OCI-LY1 (cell line): Measurements from ENCODE around the gene PRDX6.
"Not testable (repeated sequence)": the region's sequence is repeated elsewhere in the genome, so short reads cannot be mapped to it uniquely, and the experiment has no call there.

ENCODE experiments used
- H2AFZ ChIP-seq: fragments of 200-600 bp; sonication (generic), shearing (Covaris generic); 2 replicates; pipeline ENCODE4 v1.6.0; 2014; ENCODE audit warnings: antibody characterized with exemption, mild to moderate bottlenecking, low read length
- H3F3A ChIP-seq: fragments of 200-600 bp; sonication (generic), shearing (Covaris generic); 2 replicates; pipeline ENCODE4 v1.6.0; 2014; ENCODE audit warnings: mild to moderate bottlenecking, antibody characterized with exemption, low read length, moderate library complexity; ENCODE audit not compliant: insufficient read depth
- H3K27ac ChIP-seq: fragments of 200-600 bp; sonication (generic); 2 replicates; pipeline ENCODE4 v1.5.1; 2014; ENCODE audit warnings: low read length, mixed run types, mild to moderate bottlenecking, low read depth; ENCODE audit not compliant: poor library complexity, severe bottlenecking
- H3K27me3 ChIP-seq: fragments of 200-600 bp; sonication (generic); 2 replicates; pipeline ENCODE4 v1.6.0; 2014; ENCODE audit warnings: antibody characterized with exemption, mild to moderate bottlenecking, low read length, moderate library complexity; ENCODE audit not compliant: insufficient read depth
- H3K36me3 ChIP-seq: fragments of 200-600 bp; sonication (generic); 2 replicates; pipeline ENCODE4 v1.6.1; 2014; ENCODE audit warnings: mild to moderate bottlenecking, antibody characterized with exemption, low read length, moderate library complexity, mixed read lengths; ENCODE audit not compliant: insufficient read depth
- H3K4me1 ChIP-seq: fragments of 200-600 bp; sonication (generic); 2 replicates; pipeline ENCODE4 v1.5.1; 2014; ENCODE audit warnings: mild to moderate bottlenecking, low read length, moderate library complexity; ENCODE audit not compliant: insufficient read depth, severe bottlenecking
- H3K4me2 ChIP-seq: fragments of 200-600 bp; sonication (generic), shearing (Covaris generic); 2 replicates; pipeline ENCODE4 v1.6.1; 2014; ENCODE audit warnings: low read length
- H3K4me3 ChIP-seq: fragments of 200-600 bp; sonication (generic); 2 replicates; pipeline ENCODE4 v1.5.1; 2014; ENCODE audit warnings: low read length, low read depth, mild to moderate bottlenecking, mixed read lengths; ENCODE audit not compliant: poor library complexity, severe bottlenecking
- H3K79me2 ChIP-seq: fragments of 200-600 bp; shearing (Covaris generic); 2 replicates; pipeline ENCODE4 v1.6.1; 2016; ENCODE audit warnings: mixed run types, low read length, mixed read lengths; ENCODE audit not compliant: insufficient read depth
- H3K9ac ChIP-seq: fragments of 200-600 bp; sonication (generic), shearing (Covaris generic); 2 replicates; pipeline ENCODE4 v1.6.1; 2014; ENCODE audit warnings: mild to moderate bottlenecking, low read length, mixed read lengths
- H3K9me2 ChIP-seq: fragments of 200-600 bp; sonication (generic), shearing (Covaris generic); 2 replicates; pipeline ENCODE4 v1.6.1; 2014; ENCODE audit warnings: low read depth, mild to moderate bottlenecking, low read length, mixed read lengths
- H3K9me3 ChIP-seq: fragments of 200-600 bp; shearing (Covaris generic); 2 replicates; pipeline ENCODE4 v1.6.1; 2014; ENCODE audit warnings: low read length, mixed read lengths
- H4K20me1 ChIP-seq: fragments of 200-600 bp; sonication (generic), shearing (Covaris generic); 2 replicates; pipeline ENCODE4 v1.6.0; 2016; ENCODE audit warnings: mild to moderate bottlenecking, low read length; ENCODE audit not compliant: insufficient read depth
- EZH2 ChIP-seq: fragments of 200-600 bp; sonication (generic), shearing (Covaris generic); IDR thresholded peaks from 2 replicates; pipeline ENCODE4 v1.8.0; 2017; ENCODE audit warnings: borderline replicate concordance, mixed run types, mild to moderate bottlenecking, antibody characterized with exemption, low read length, moderate library complexity, mixed read lengths
- TF ChIP-seq, protein P1 (sequence below): fragments of 200-600 bp; sonication (generic), shearing (Covaris generic); IDR thresholded peaks from 2 replicates; pipeline ENCODE4 v1.5.1; 2017; ENCODE audit warnings: mild to moderate bottlenecking, antibody characterized with exemption, low read length, moderate library complexity, mixed read lengths

Gene PRDX6

DNA sequence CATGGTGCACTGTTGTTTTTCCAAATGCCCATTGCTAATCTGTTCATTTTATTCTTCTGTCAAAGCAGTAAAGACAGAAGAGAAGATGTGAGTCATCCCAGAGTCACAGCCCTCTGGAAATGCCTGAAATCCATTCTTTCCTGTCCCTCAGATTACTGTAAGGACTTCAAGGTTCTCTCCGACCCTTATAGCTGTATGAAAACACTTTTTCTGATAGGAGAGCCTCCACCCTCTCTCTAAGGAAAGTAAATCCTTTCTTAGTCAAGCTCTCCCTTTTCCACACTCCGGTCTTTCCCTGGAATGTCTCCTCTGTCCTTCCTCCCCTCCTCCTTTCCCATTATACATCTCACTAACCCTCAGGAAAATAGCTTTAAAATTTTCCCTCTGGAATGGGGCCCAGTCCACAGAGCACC, 3.5 kb upstream of the PRDX6 start:
- no peak overlapping the region for H3K27ac ChIP-seq
- no peak overlapping the region for H3K4me2 ChIP-seq
- H3K4me3 ChIP-seq: no peak overlapping the region
- H3K36me3 ChIP-seq: peaks cover 15% of the 10 kb centered on the region; the same call in 1 of the 2 replicates
- no peaks in the 10 kb centered on the region for H4K20me1 ChIP-seq
- H3K9me3 ChIP-seq: 0 out of 2 replicates have a peak, but pooled peaks cover 4% of the 10 kb centered on the region
- H2AFZ ChIP-seq: no peak overlapping the region
- no peak overlapping the region for H3K9ac ChIP-seq
- peaks cover 26% of the 10 kb centered on the region for H3K4me1 ChIP-seq
- H3K79me2 ChIP-seq: peaks cover 11% of the 10 kb centered on the region
- H3K9me2 ChIP-seq: no peaks in the 10 kb centered on the region
- H3K27me3 ChIP-seq: no peaks in the 10 kb centered on the region
- TF ChIP-seq, protein P1, sequence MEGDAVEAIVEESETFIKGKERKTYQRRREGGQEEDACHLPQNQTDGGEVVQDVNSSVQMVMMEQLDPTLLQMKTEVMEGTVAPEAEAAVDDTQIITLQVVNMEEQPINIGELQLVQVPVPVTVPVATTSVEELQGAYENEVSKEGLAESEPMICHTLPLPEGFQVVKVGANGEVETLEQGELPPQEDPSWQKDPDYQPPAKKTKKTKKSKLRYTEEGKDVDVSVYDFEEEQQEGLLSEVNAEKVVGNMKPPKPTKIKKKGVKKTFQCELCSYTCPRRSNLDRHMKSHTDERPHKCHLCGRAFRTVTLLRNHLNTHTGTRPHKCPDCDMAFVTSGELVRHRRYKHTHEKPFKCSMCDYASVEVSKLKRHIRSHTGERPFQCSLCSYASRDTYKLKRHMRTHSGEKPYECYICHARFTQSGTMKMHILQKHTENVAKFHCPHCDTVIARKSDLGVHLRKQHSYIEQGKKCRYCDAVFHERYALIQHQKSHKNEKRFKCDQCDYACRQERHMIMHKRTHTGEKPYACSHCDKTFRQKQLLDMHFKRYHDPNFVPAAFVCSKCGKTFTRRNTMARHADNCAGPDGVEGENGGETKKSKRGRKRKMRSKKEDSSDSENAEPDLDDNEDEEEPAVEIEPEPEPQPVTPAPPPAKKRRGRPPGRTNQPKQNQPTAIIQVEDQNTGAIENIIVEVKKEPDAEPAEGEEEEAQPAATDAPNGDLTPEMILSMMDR: no peak
- no peak for TF ChIP-seq EZH2
- H3F3A ChIP-seq: no peaks in the 10 kb centered on the region

DNA sequence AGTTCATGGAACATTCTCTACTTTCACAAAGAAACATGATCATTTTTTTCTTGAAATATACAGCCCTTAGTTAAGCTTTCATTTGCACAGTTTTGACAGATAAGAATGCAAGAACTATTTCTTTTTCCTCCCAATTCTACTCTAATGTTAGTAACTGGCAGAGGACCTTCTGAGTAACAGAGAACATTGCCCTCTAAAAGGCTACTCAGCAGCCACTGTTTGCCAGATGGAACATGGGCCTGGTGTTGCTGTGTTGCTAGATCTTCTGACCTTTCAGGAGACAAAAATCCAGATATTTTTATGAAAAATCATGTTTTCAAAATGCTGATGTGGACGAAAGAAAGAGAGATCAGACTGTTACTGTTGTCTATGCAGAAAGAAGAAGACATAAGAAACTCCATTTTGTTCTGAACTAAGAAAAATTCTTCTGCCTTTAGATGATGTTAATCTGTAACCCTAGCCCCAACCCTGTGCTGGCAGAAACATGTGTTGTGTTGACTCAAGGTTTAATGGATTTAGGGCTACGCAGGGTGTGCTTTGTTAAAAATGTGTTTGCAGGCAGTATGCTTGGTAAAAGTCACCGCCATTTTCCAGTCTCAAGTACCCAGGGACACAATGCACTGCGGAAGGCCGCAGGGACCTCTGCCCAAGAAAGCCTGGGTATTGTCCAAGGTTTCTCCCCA, 2.9 kb upstream of the PRDX6 start:
- Histone ChIP-seq H3K9me2 (no peaks in the 10 kb centered on the region), H3K4me2 (no peak overlapping the region), H3K9ac (no peak overlapping the region), H4K20me1 (no peaks in the 10 kb centered on the region), H3K4me1 (peaks cover 33% of the 10 kb centered on the region), H3K36me3 (peaks cover 15% of the 10 kb centered on the region; the same call in 1 of the 2 replicates), H3K27ac (no peak overlapping the region), H2AFZ (no peak overlapping the region), H3K9me3 (0 out of 2 replicates have a peak, but pooled peaks cover 4% of the 10 kb centered on the region), H3F3A (no peaks in the 10 kb centered on the region), H3K27me3 (no peaks in the 10 kb centered on the region), H3K79me2 (peaks cover 11% of the 10 kb centered on the region), H3K4me3 (no peak overlapping the region)
- TF ChIP-seq, protein P1: no peak
- no peak for TF ChIP-seq EZH2

- not testable (repeated sequence) for H2AFZ ChIP-seq, H3K9me3 ChIP-seq, H3K27me3 ChIP-seq, H3F3A ChIP-seq, H3K9me2 ChIP-seq, H3K9ac ChIP-seq, H4K20me1 ChIP-seq, H3K27ac ChIP-seq
- H3K79me2 ChIP-seq: peaks cover 11% of the 10 kb centered on the region
- H3K4me2 ChIP-seq: peak overlapping the region; percentile 89
- H3K36me3 ChIP-seq: peaks cover 20% of the 10 kb centered on the region
- peaks cover 39% of the 10 kb centered on the region for H3K4me1 ChIP-seq
- peak overlapping the region; percentile 98 for H3K4me3 ChIP-seq
Observed at GRCh38 chr1:173474780-173475421, 2.2 kb upstream of the PRDX6 start.
